H1 (cell line): ENCODE measurements around the gene AZGP1. TPM values are rescaled to one million over a fixed set of nuclear protein-coding genes. Genes with fewer than 3 reads are reported as not detected.
A peak's percentile ranks its signal among the peaks of the same experiment; 100 is the strongest.

Source experiments
- CTCF ChIA-PET: fragments of 300-600 bp; sonication (Branson Sonifier 250); formaldehyde crosslinking; loops from one replicate; lab custom pipeline; 2021; ENCODE audit not compliant: partially characterized antibody; lab: Charles Lee
- POLR2A ChIA-PET: fragments of 300-600 bp; sonication (Branson Sonifier 250); formaldehyde crosslinking; loops from one replicate; lab custom pipeline; 2021; ENCODE audit warnings: inconsistent platforms; ENCODE audit not compliant: partially characterized antibody; lab: Charles Lee
- DNase-seq, 2 experiments: peaks; one replicate each; pipeline versions ENCODE4 v3.0.0 to v3.0.0-alpha.2; 2010 to 2022; ENCODE audit warnings: low spot score in 2 of 2, low read depth in 1 of 2, mixed read lengths in 1 of 2
- FAIRE-seq: peaks from 2 replicates; lab custom pipeline; 2011; peaks lifted over from hg19 to GRCh38; lab: Jason Lieb, UNC
- H2AFZ ChIP-seq: 2 replicates; pipeline ENCODE4 v1.8.1; 2012; ENCODE audit warnings: low read length, inconsistent platforms
- H2AK5ac ChIP-seq: 2 replicates; pipeline ENCODE4 v1.6.1; 2013; ENCODE audit warnings: low read depth, low read length
- H2BK120ac ChIP-seq: replicated peaks from 2 replicates; pipeline ENCODE3; 2013; ENCODE audit warnings: low read depth, low read length, inconsistent platforms
- H2BK12ac ChIP-seq: 2 replicates; pipeline ENCODE4 v1.6.1; 2013; ENCODE audit warnings: low read depth, low read length
- H2BK15ac ChIP-seq: 2 replicates; pipeline ENCODE4 v1.6.1; 2013; ENCODE audit warnings: low read length
- H2BK20ac ChIP-seq: 2 replicates; pipeline ENCODE4 v1.6.1; 2013; ENCODE audit warnings: low read length
- H2BK5ac ChIP-seq: 2 replicates; pipeline ENCODE4 v1.6.1; 2013; ENCODE audit warnings: low read depth, low read length
- H3K14ac ChIP-seq: 2 replicates; pipeline ENCODE4 v1.6.1; 2013; ENCODE audit warnings: inconsistent platforms; ENCODE audit not compliant: insufficient read length
- H3K18ac ChIP-seq: 2 replicates; pipeline ENCODE4 v1.6.1; 2013; ENCODE audit warnings: low read length; ENCODE audit errors: extremely low read depth
- H3K23ac ChIP-seq: 2 replicates; pipeline ENCODE4 v1.6.1; 2013; ENCODE audit warnings: inconsistent platforms; ENCODE audit not compliant: insufficient read length
- H3K23me2 ChIP-seq: 2 replicates; pipeline ENCODE4 v1.6.1; 2013; ENCODE audit warnings: low read depth, low read length
- H3K27ac ChIP-seq: 2 replicates; pipeline ENCODE4 v1.6.1; 2011; ENCODE audit warnings: low read depth, low read length, inconsistent platforms
- H3K27me3 ChIP-seq, 4 experiments: replicated peaks in 1 of 4; 1 replicate in 1 of 4; 2 replicates in 3 of 4; pipeline versions ENCODE4 v1.6.1 to v1.8.1; 2011 to 2013; ENCODE audit warnings: low read length in 3 of 4, mild to moderate bottlenecking in 3 of 4, inconsistent platforms in 2 of 4, mixed read lengths in 2 of 4, moderate library complexity in 1 of 4; ENCODE audit not compliant: control insufficient read depth in 3 of 4, insufficient read depth in 3 of 4; ENCODE audit errors: extremely low read depth in 1 of 4
- H3K36me3 ChIP-seq, 4 experiments: 2 replicates each; pipeline versions ENCODE4 v1.6.1 to v1.8.1; 2011 to 2013; ENCODE audit warnings: mild to moderate bottlenecking in 4 of 4, low read length in 3 of 4, moderate library complexity in 2 of 4, control low read depth in 1 of 4, inconsistent platforms in 1 of 4; ENCODE audit not compliant: insufficient read depth in 4 of 4, control insufficient read depth in 2 of 4
- H3K4ac ChIP-seq: replicated peaks from 2 replicates; pipeline ENCODE3; 2013; ENCODE audit warnings: low read length, low read depth, mixed read lengths, inconsistent platforms; ENCODE audit not compliant: insufficient read length
- H3K4me1 ChIP-seq, 4 experiments: replicated peaks in 1 of 4; 1 replicate in 1 of 4; 2 replicates in 3 of 4; pipeline versions ENCODE4 v1.6.1 to v1.8.1; 2011 to 2013; ENCODE audit warnings: low read length in 3 of 4, inconsistent platforms in 2 of 4, mixed read lengths in 1 of 4; ENCODE audit not compliant: insufficient read depth in 4 of 4, control insufficient read depth in 3 of 4
- H3K4me2 ChIP-seq, 2 experiments: 2 replicates each; pipeline versions ENCODE4 v1.6.1 to v1.8.1; 2011 to 2013; ENCODE audit warnings: low read depth in 2 of 2, low read length in 2 of 2, control low read depth in 1 of 2, inconsistent platforms in 1 of 2, mild to moderate bottlenecking in 1 of 2; ENCODE audit not compliant: insufficient read depth in 1 of 2
- H3K4me3 ChIP-seq, 4 experiments: fragments of 200-600, 300-600 bp in 1 of 4; sonication (generic), shearing (Covaris generic), sonication (Bioruptor Twin) in 1 of 4; 2 replicates each; pipeline versions ENCODE4 v1.5.1 to v1.8.1; 2011 to 2016; ENCODE audit warnings: low read length in 4 of 4, low read depth in 3 of 4, control low read depth in 2 of 4, inconsistent platforms in 2 of 4, mild to moderate bottlenecking in 2 of 4, mixed read lengths in 1 of 4, moderate library complexity in 1 of 4; ENCODE audit not compliant: insufficient read depth in 2 of 4; ENCODE audit errors: extremely low read depth in 1 of 4
- H3K56ac ChIP-seq: replicated peaks from 2 replicates; pipeline ENCODE3; 2013; ENCODE audit warnings: low read depth, mild to moderate bottlenecking, mixed read lengths, low read length, inconsistent platforms; ENCODE audit not compliant: insufficient read length
- H3K79me1 ChIP-seq: 2 replicates; pipeline ENCODE4 v1.6.1; 2013; ENCODE audit warnings: low read depth, low read length, control low read depth
- H3K79me2 ChIP-seq, 2 experiments: 2 replicates each; pipeline versions ENCODE4 v1.6.1 to v1.8.1; 2012 to 2013; ENCODE audit warnings: low read length in 2 of 2, mild to moderate bottlenecking in 2 of 2, inconsistent platforms in 1 of 2; ENCODE audit not compliant: insufficient read depth in 2 of 2, control insufficient read depth in 1 of 2
- H3K9ac ChIP-seq, 4 experiments: replicated peaks in 1 of 4; 1 replicate in 1 of 4; 2 replicates in 3 of 4; pipeline versions ENCODE4 v1.6.1 to v1.8.1; 2011 to 2013; ENCODE audit warnings: low read depth in 3 of 4, low read length in 3 of 4, control low read depth in 2 of 4, mild to moderate bottlenecking in 2 of 4, moderate library complexity in 2 of 4, inconsistent platforms in 1 of 4; ENCODE audit errors: extremely low read depth in 1 of 4
- H3K9me3 ChIP-seq, 2 experiments: 2 replicates each; pipeline versions ENCODE4 v1.6.1 to v1.8.1; 2012 to 2013; ENCODE audit warnings: mild to moderate bottlenecking in 2 of 2, moderate library complexity in 2 of 2, control low read depth in 1 of 2, inconsistent platforms in 1 of 2, low read depth in 1 of 2, low read length in 1 of 2, mixed read lengths in 1 of 2; ENCODE audit not compliant: insufficient read depth in 2 of 2
- H4K20me1 ChIP-seq, 2 experiments: replicated peaks in 1 of 2; 2 replicates each; pipeline versions ENCODE3 to v1.8.1; 2011 to 2013; ENCODE audit warnings: inconsistent platforms in 2 of 2, low read length in 2 of 2, mild to moderate bottlenecking in 1 of 2; ENCODE audit not compliant: insufficient read depth in 2 of 2, control insufficient read depth in 1 of 2
- H4K5ac ChIP-seq: 2 replicates; pipeline ENCODE4 v1.6.1; 2013; ENCODE audit warnings: low read length, low read depth, mixed read lengths, inconsistent platforms; ENCODE audit not compliant: insufficient read length
- H4K8ac ChIP-seq: 2 replicates; pipeline ENCODE4 v1.8.0; 2013; ENCODE audit warnings: mild to moderate bottlenecking, moderate library complexity, low read length, inconsistent platforms; ENCODE audit not compliant: insufficient read depth; ENCODE audit errors: extremely low read depth
- H4K91ac ChIP-seq: replicated peaks from 2 replicates; pipeline ENCODE3; 2013; ENCODE audit warnings: low read length, mixed read lengths, inconsistent platforms; ENCODE audit not compliant: insufficient read length
- ASH2L ChIP-seq: fragments of 200-600, 300-600 bp; sonication (generic); IDR thresholded peaks from one replicate; pipeline ENCODE4 v1.7.1; 2017; ENCODE audit warnings: low read length
- CBX5 ChIP-seq: fragments of 300-800, 300-1000 bp; sonication (generic); IDR thresholded peaks from 2 replicates; pipeline ENCODE4 v1.7.1; 2016; ENCODE audit warnings: antibody characterized with exemption, low read length, low read depth
- CREB1 ChIP-seq: IDR thresholded peaks from 2 replicates; pipeline ENCODE4 v1.6.1; 2012; ENCODE audit warnings: inconsistent platforms
- HDAC6 ChIP-seq: IDR thresholded peaks from one replicate; pipeline ENCODE4 v1.7.1; 2012; ENCODE audit warnings: low read depth, mild to moderate bottlenecking, inconsistent platforms, low read length, moderate library complexity
- KDM1A ChIP-seq: fragments of 200-600, 300-600 bp; sonication (generic); IDR thresholded peaks from 2 replicates; pipeline ENCODE4 v1.7.1; 2016; ENCODE audit warnings: mild to moderate bottlenecking, low read length, borderline replicate concordance
- MAFK ChIP-seq: IDR thresholded peaks from 2 replicates; pipeline ENCODE4 v1.6.1; 2012; ENCODE audit warnings: low read depth, mild to moderate bottlenecking, improper control_type of control experiment, low read length
- NRF1 ChIP-seq: IDR thresholded peaks from 2 replicates; pipeline ENCODE4 v1.6.1; 2011; ENCODE audit warnings: mild to moderate bottlenecking, low read depth, low read length, improper control_type of control experiment
- PHF8 ChIP-seq: fragments of 200-600 bp; sonication (generic); conservative IDR thresholded peaks from 2 replicates; pipeline ENCODE4 v1.7.1; 2012; ENCODE audit warnings: low read depth, mild to moderate bottlenecking, inconsistent platforms, low read length, moderate library complexity
- POU5F1 ChIP-seq: IDR thresholded peaks from 2 replicates; pipeline ENCODE4 v1.6.1; 2011; ENCODE audit warnings: low read depth, mild to moderate bottlenecking, low read length, moderate library complexity
- SP2 ChIP-seq: IDR thresholded peaks from 2 replicates; pipeline ENCODE4 v1.6.1; 2012; ENCODE audit warnings: mild to moderate bottlenecking, low read length, inconsistent platforms
- SRF ChIP-seq: IDR thresholded peaks from 2 replicates; pipeline ENCODE4 v1.6.1; 2011; ENCODE audit warnings: mild to moderate bottlenecking, low read depth, low read length, moderate library complexity
- USF2 ChIP-seq: IDR thresholded peaks from 2 replicates; pipeline ENCODE4 v1.6.1; 2011; ENCODE audit warnings: low read length, improper control_type of control experiment
- WGBS, 2 experiments: shearing (Covaris generic) in 1 of 2; methylation state at CpG; one replicate each; pipeline versions ENCODE4 v1.1.6 to v1.1.7; 2013 to 2015; ENCODE audit warnings: low lambda C conversion rate in 2 of 2, mixed read lengths in 2 of 2, inconsistent platforms in 1 of 2, low coverage in 1 of 2, missing lambda C conversion rate in 1 of 2; ENCODE audit not compliant: insufficient replicate concordance in 2 of 2, insufficient coverage in 1 of 2, insufficient read length in 1 of 2; ENCODE audit errors: extremely low coverage in 1 of 2, missing lambda C conversion rate in 1 of 2; 5-methylcytosine and 5-hydroxymethylcytosine counted together
- polyA plus RNA-seq, 7 experiments: library from polyadenylated mRNA; depleted of rRNA in 3 of 7; stranded (reverse) in 5 of 7; unstranded in 2 of 7; fragments of >200 nt in 5 of 7; fragments of 200-250 nt in 2 of 7; gene quantifications; 1 replicate in 5 of 7; 2 replicates in 1 of 7; 4 replicates in 1 of 7; pipeline versions ENCODE4 v1.2.1 to v1.2.3, GENCODE V29; 2011 to 2013; ENCODE audit warnings: missing spikeins in 2 of 7, mixed read lengths in 2 of 7
- total RNA-seq: library from RNA; stranded (reverse); fragmentation: NEBNext Ultra II Directional; extraction: Animal tissue kit (Norgen Biotek cat#: 25700); gene quantifications from 2 replicates; pipeline ENCODE4 v1.2.1, GENCODE V29; 2021

The AZGP1 gene
- total and polyA plus RNA-seq, 2 of the 8 experiments (the other 6 are each of a cell fraction or from before 2014, with no cell fraction given): 0.52 to 0.68 TPM

GRCh38 chr7:99997545-99998137, 21.8 kb upstream of the AZGP1 start:
- H2BK15ac ChIP-seq: 0 out of 2 replicates have a peak overlapping the region, but pooled peaks have one; percentile 5
- no peak overlapping the region for H2AK5ac ChIP-seq
- no peaks in the 10 kb centered on the region for H3K79me1 ChIP-seq
- peak overlapping the region; percentile 64 for H3K18ac ChIP-seq
- H3K14ac ChIP-seq: no peak overlapping the region
- no peaks in the 10 kb centered on the region for H3K79me2 ChIP-seq
- H3K27ac ChIP-seq: peak overlapping the region; percentile 61
- ChIA-PET CTCF (interaction anchor here (0.7 to 9.3 kb wide), 9 partner anchors 8 to 472 kb away, joined by 3 to 99 read pairs (median 3); partner anchors contain the start of gene ZKSCAN1), POLR2A (interaction anchor here (0.7 to 3.7 kb wide), 11 partner anchors 17 to 91 kb away, joined by 3 to 47 read pairs (median 3); partner anchors contain the start of genes COPS6 and ZKSCAN1)
- H3K23ac ChIP-seq: no peak overlapping the region
- H2BK12ac ChIP-seq: no peak overlapping the region
- no peaks in the 10 kb centered on the region for H3K9me3 ChIP-seq
- no peak for FAIRE-seq
- no peak overlapping the region for H3K56ac ChIP-seq
- WGBS, 2 experiments: 15% methylated on average over 35 of the region's 35 CpGs; no CpG with 5 or more reads in 1 of the 2 experiments
- H4K20me1 ChIP-seq: no peaks in the 10 kb centered on the region
- peak overlapping the region; percentile 52 to 79 (median 60) for H3K4me3 ChIP-seq
- H3K9ac ChIP-seq: peak overlapping the region; percentile 64 to 80 (median 75)
- peaks cover 2% of the 10 kb centered on the region; the same call in 1 of the 2 replicates for H3K23me2 ChIP-seq
- H4K5ac ChIP-seq: peak overlapping the region; percentile 53
- H3K4me2 ChIP-seq: peak overlapping the region; percentile 79 to 88
- H4K91ac ChIP-seq: peak overlapping the region; percentile 60
- no peaks in the 10 kb centered on the region; a peak in 2 of 7 replicates for H3K27me3 ChIP-seq
- peak in 1 of 2 experiments; percentile 82 for DNase-seq
- peak overlapping the region; percentile 96 for H2AFZ ChIP-seq
- H3K36me3 ChIP-seq: no peaks in the 10 kb centered on the region
- peak overlapping the region; percentile 91; the same call in 1 of the 2 replicates for H4K8ac ChIP-seq
- H3K4me1 ChIP-seq: peaks cover 0 to 4% (median 1%) of the 10 kb centered on the region in 4 experiments; a peak in 2 of 7 replicates
- H2BK5ac ChIP-seq: peak overlapping the region; percentile 66; the same call in 1 of the 2 replicates
- H3K4ac ChIP-seq: no peak overlapping the region
- no peak overlapping the region for H2BK120ac ChIP-seq
- no peak overlapping the region for H2BK20ac ChIP-seq
- TF ChIP-seq MAFK: no peak
- TF ChIP-seq HDAC6: no peak
- peak; percentile 86 for TF ChIP-seq SP2
- TF ChIP-seq KDM1A: no peak
- TF ChIP-seq CREB1: peak; percentile 40; the same call in 1 of the 2 replicates
- TF ChIP-seq CBX5: no peak
- TF ChIP-seq SRF: no peak
- TF ChIP-seq ASH2L: peak; percentile 69
- no peak for TF ChIP-seq NRF1
- no peak for TF ChIP-seq POU5F1
- no peak for TF ChIP-seq USF2
- TF ChIP-seq PHF8: peak; percentile 87
